Ascending aorta (tissue), 2 donors: ENCODE measurements around the gene MAGI3. TPM values are rescaled to one million over a fixed set of nuclear protein-coding genes. Genes with fewer than 3 reads are reported as not detected.

Experiments
- DNase-seq, 2 donors: peaks; one replicate each; pipeline ENCODE4 v3.0.0-alpha.2; 2019; ENCODE audit warnings: low spot score in 2 of 2
- H3K27ac ChIP-seq, 2 donors: fragments of 200-600 bp; sonication (generic); one replicate each; pipeline ENCODE4 v1.5.1; 2016 to 2017; ENCODE audit warnings: mild to moderate bottlenecking in 1 of 2
- H3K27me3 ChIP-seq: fragments of 200-600 bp; sonication (generic); one replicate; pipeline ENCODE4 v1.5.1; 2017
- H3K36me3 ChIP-seq, 2 donors: fragments of 200-600 bp; sonication (generic); one replicate each; pipeline ENCODE4 v1.5.1; 2016
- H3K4me1 ChIP-seq, 2 donors: fragments of 200-600 bp; sonication (generic); one replicate each; pipeline ENCODE4 v1.5.1; 2016 to 2017; ENCODE audit warnings: mild to moderate bottlenecking in 1 of 2
- H3K4me3 ChIP-seq, 2 donors: fragments of 200-600 bp; sonication (generic); one replicate each; pipeline ENCODE4 v1.5.1; 2016 to 2017; ENCODE audit warnings: mild to moderate bottlenecking in 1 of 2
- H3K9me3 ChIP-seq, 2 donors: fragments of 200-600 bp; sonication (generic); one replicate each; pipeline ENCODE4 v1.5.1; 2016
- intact Hi-C: fragments of 100-400 bp; cut with DNase I; formaldehyde crosslinking; loops from one replicate; pipeline ENCODE4 v1.15.1; 2023
- total RNA-seq: library from RNA; depleted of rRNA; stranded (reverse); fragments of >200 nt; gene quantifications from one replicate; pipeline ENCODE4 v1.1.0, GENCODE V29; 2016
- TF ChIP-seq, protein P1 (sequence below), 3 experiments: fragments of 200-600 bp in 2 of 3; fragments of 450-650 bp in 1 of 3; sonication (generic) in 2 of 3; IDR thresholded peaks; one replicate each; pipeline ENCODE4 v1.5.1; 2016 to 2019; ENCODE audit warnings: antibody characterized with exemption in 3 of 3, mild to moderate bottlenecking in 1 of 3, moderate library complexity in 1 of 3

MAGI3 gene
- total RNA-seq, 1 donor from 2014 or later = 14.9 TPM

DNA sequence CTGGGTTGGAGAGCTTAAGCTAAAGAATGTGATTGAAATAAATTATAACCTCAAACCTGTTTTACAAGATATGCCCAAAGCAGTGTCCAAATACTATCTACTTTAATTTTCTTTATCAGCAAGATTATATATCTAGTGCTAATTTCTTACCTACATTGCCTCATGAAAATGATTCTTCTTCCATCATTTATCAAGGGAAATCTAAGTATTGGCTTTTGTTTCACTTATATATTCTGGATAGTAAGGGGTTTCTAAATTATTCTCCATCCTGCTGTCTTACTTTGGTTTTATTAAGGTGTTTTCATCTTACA is 287.8 kb downstream of the MAGI3 start:
- Histone ChIP-seq H3K4me1 (peaks cover 0 to 4% of the 10 kb centered on the region in 2 donors), H3K27me3 (no peaks in the 10 kb centered on the region), H3K27ac (no peak overlapping the region), H3K9me3 (no peaks in the 10 kb centered on the region), H3K36me3 (peaks cover 4 to 5% of the 10 kb centered on the region in 2 donors), H3K4me3 (no peak overlapping the region)
- TF ChIP-seq, protein P1, sequence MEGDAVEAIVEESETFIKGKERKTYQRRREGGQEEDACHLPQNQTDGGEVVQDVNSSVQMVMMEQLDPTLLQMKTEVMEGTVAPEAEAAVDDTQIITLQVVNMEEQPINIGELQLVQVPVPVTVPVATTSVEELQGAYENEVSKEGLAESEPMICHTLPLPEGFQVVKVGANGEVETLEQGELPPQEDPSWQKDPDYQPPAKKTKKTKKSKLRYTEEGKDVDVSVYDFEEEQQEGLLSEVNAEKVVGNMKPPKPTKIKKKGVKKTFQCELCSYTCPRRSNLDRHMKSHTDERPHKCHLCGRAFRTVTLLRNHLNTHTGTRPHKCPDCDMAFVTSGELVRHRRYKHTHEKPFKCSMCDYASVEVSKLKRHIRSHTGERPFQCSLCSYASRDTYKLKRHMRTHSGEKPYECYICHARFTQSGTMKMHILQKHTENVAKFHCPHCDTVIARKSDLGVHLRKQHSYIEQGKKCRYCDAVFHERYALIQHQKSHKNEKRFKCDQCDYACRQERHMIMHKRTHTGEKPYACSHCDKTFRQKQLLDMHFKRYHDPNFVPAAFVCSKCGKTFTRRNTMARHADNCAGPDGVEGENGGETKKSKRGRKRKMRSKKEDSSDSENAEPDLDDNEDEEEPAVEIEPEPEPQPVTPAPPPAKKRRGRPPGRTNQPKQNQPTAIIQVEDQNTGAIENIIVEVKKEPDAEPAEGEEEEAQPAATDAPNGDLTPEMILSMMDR (IDR thresholded peaks at IDR 0.05) = no peak
- intact Hi-C loops = loop anchor here (1.0 to 5.0 kb wide), 2 partner anchors 538 to 961 kb away; partner anchors contain the start of gene PPM1J
- DNase-seq = no peak

DNA sequence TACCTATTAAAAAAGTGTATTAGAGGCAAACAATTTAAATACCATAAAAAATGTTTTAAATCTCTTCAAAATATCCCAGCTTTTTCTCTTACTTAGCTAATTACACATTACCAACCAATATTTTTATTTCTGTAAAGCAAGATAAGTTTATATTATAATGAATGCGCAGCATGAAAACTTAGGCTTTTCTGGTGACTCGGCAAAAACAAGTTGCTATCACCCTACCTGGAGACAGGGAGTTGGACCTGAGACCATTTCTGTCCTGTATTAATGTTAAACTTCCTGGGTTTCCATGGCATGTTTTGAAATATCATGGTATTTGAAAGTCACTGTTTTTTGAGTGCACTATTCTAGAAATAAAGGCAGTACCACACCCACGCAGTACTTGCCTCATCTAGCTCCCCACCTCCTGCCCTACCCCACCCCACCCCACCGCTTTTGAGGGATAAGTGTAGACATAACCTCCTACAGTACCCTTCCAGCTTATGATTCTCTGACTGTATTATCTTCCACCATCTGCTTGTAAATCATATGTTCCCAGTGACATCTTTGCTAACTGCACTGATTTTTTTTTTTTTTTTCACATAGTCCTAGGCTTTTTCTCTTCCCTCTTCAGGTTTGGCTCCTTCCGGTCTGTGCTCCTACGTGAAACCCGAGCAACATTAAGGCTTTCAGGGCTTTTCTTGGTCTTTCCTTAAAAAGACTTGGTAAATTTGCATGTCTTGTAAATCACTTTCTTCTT is 291.5 kb downstream of the MAGI3 start:
- Histone ChIP-seq H3K4me1 (peaks cover 0 to 10% of the 10 kb centered on the region in 2 donors), H3K27me3 (no peaks in the 10 kb centered on the region), H3K27ac (no peak overlapping the region), H3K9me3 (no peaks in the 10 kb centered on the region), H3K36me3 (no peaks in the 10 kb centered on the region), H3K4me3 (no peak overlapping the region)
- TF ChIP-seq, protein P1 (IDR thresholded peaks at IDR 0.05) = no peak
- intact Hi-C loops = no loop called here
- no peak for DNase-seq

DNA sequence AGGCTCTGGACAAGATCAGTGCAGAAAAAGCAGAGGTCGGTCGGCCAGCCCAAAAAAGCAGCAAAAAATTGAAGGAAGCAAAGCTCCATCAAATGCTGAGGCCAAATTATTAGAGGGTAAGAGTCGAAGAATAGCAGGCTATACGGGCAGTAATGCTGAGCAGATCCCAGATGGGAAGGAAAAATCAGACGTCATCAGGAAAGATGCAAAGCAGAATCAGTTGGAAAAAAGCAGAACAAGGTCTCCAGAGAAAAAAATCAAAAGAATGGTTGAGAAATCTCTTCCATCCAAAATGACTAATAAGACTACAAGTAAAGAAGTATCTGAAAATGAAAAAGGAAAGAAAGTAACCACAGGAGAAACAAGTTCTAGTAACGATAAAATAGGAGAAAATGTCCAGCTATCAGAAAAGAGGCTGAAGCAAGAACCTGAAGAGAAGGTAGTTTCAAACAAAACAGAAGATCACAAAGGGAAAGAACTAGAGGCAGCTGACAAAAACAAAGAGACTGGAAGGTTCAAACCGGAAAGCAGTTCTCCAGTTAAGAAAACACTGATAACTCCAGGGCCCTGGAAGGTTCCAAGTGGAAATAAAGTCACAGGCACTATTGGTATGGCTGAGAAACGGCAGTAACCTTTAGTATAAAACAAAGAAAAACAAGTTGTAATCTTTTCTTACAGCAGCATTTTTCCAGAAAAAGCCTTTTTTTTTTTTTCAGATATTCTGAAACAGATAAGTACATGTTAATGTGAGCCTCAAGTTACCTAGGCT is 293.3 kb downstream of the MAGI3 start:
- no peaks in the 10 kb centered on the region for H3K36me3 ChIP-seq
- intact Hi-C loops = no loop called here
- no peaks in the 10 kb centered on the region for H3K9me3 ChIP-seq
- no peaks in the 10 kb centered on the region for H3K27me3 ChIP-seq
- TF ChIP-seq, protein P1 (IDR thresholded peaks at IDR 0.05) = no peak
- peaks cover 0 to 13% of the 10 kb centered on the region in 2 donors for H3K4me1 ChIP-seq
- peak overlapping the region in 1 of 2 donors; percentile 16 for H3K4me3 ChIP-seq
- peak overlapping the region; percentile 55 to 71 for H3K27ac ChIP-seq
- no peak for DNase-seq

DNA sequence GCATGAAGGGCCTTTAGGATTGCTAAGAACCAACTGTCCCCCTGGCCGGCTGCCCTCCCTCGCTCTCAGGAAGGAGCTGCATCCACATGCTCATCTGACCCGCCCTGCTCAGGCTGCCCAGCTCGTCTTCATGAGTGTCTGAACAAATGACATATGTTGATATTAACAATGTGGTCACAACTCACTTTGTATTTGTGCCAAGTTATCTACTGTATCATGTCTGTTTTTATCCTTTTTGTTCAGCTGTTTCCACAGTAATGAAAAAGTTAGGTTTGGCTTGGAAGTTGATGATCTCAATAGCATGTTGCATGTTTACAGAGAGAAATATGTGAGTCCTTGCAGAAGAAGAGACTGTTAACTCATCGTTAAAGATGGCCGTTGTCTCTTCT is 293.8 kb downstream of the MAGI3 start:
- H3K4me1 ChIP-seq = peaks cover 0 to 13% of the 10 kb centered on the region in 2 donors
- DNase-seq = peak in 1 of 2 donors; percentile 67
- intact Hi-C loops = no loop called here
- no peak overlapping the region for H3K4me3 ChIP-seq
- H3K27ac ChIP-seq = peak overlapping the region; percentile 55 to 71
- no peaks in the 10 kb centered on the region for H3K9me3 ChIP-seq
- TF ChIP-seq, protein P1 (IDR thresholded peaks at IDR 0.05) = no peak
- H3K27me3 ChIP-seq = no peaks in the 10 kb centered on the region
- H3K36me3 ChIP-seq = no peaks in the 10 kb centered on the region

DNA sequence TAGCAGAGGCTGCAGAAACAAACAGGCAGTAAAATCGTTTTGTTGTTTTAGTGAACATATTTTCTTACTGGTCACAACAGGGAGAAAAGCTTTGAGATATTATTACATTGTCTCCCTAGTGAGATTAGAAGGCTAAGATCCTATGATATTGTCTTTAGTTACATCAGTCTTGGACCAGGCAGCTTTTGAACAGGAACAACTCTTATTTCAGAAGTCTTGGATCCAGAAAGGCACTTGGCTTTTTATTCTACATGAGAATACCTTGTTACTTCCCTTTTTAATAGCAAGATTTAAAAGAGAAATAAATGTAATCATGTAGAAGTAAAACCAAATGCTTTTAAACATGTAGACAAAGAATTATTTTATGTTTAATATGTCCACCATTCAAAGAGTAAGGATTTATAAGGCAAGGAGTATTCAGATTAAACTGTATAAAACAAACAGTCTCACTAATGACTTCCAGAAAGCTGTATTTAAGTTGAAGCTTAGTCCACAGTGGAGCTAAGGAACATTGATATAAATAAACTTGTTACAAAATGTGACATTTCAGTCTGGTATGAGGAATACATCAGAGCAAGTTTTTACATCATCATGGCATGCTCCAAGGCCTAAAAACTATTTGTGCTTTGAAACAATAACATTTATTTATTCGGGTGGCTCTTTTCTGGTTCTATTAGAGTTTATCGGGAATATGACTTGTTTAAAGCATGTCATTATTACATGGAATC is 296.7 kb downstream of the MAGI3 start:
- H3K4me3 ChIP-seq = no peak overlapping the region
- peak overlapping the region; percentile 69 to 74 for H3K27ac ChIP-seq
- no peaks in the 10 kb centered on the region for H3K9me3 ChIP-seq
- no peaks in the 10 kb centered on the region for H3K27me3 ChIP-seq
- no peak for DNase-seq
- TF ChIP-seq, protein P1 (IDR thresholded peaks at IDR 0.05) = no peak
- intact Hi-C loops = no loop called here
- H3K36me3 ChIP-seq = no peaks in the 10 kb centered on the region
- peaks cover 0 to 13% of the 10 kb centered on the region in 2 donors for H3K4me1 ChIP-seq
